Calu3 (cell line): ENCODE results near the gene SCYGR3. TPM values are rescaled to one million over a fixed set of nuclear protein-coding genes. Genes with fewer than 3 reads are reported as not detected.

Source experiments
- BruUV-seq: library from RNA; stranded (reverse); fragments of 400-500 nt; replicated peaks from 2 replicates; lab custom pipeline; 2021; lab: Mats Ljungman, UMichigan
- CTCF ChIA-PET: fragments of 300-600 bp; sonication (Branson Sonifier 250); formaldehyde crosslinking; loops from one replicate; lab custom pipeline; 2022; ENCODE audit warnings: antibody characterized with exemption; lab: Charles Lee
- DNase-seq: peaks from one replicate; pipeline ENCODE4 v3.0.0; 2022
- H3K27ac Mint-ChIP-seq: one replicate; pipeline ENCODE4 v1.8.0; 2022; ENCODE audit warnings: mixed read lengths; ENCODE audit not compliant: unreplicated experiment
- H3K27me3 Mint-ChIP-seq: one replicate; pipeline ENCODE4 v1.8.0; 2022; ENCODE audit warnings: mixed read lengths; ENCODE audit not compliant: unreplicated experiment
- H3K36me3 Mint-ChIP-seq: one replicate; pipeline ENCODE4 v1.8.0; 2022; ENCODE audit warnings: mild to moderate bottlenecking, moderate library complexity, mixed read lengths; ENCODE audit not compliant: insufficient read depth, unreplicated experiment
- H3K4me1 Mint-ChIP-seq: one replicate; pipeline ENCODE4 v1.8.0; 2022; ENCODE audit warnings: mild to moderate bottlenecking, low read depth, mixed read lengths; ENCODE audit not compliant: unreplicated experiment
- H3K4me3 Mint-ChIP-seq: one replicate; pipeline ENCODE4 v1.8.0; 2022; ENCODE audit warnings: mild to moderate bottlenecking, low read depth, moderate library complexity, mixed read lengths; ENCODE audit not compliant: unreplicated experiment
- H3K9me3 Mint-ChIP-seq: one replicate; pipeline ENCODE4 v1.8.0; 2022; ENCODE audit warnings: low read depth, mixed read lengths; ENCODE audit not compliant: unreplicated experiment
- intact Hi-C: fragments of 100-400 bp; cut with micrococcal nuclease; formaldehyde crosslinking; loops from one replicate; pipeline ENCODE4 v1.10.0; 2022; ENCODE audit not compliant: unreplicated experiment
- total RNA-seq: library from RNA; stranded (reverse); gene quantifications from 2 replicates; pipeline ENCODE4 v1.2.3, GENCODE V29; 2022
- TF ChIP-seq, protein P1 (sequence below): fragments of 200-600 bp; IDR thresholded peaks from one replicate; pipeline ENCODE4 v1.8.0; 2022; ENCODE audit warnings: antibody characterized with exemption; ENCODE audit not compliant: unreplicated experiment

SCYGR3 gene
- total RNA-seq, 1 experiment from 2014 or later = not detected

DNA sequence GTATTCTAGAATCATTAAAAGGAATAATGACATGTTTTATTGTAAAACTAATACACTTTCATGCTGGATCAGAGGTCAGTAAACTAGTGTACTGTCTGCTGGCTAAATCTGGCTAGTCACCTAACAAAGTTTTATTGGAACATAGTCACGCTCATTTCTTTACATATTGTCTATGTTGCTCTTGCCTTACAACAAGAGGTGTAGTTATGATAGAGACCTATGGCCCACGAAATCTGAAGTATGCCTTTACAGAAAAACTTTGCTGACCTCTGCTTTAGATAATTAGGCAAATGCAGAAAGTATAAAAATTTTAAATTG lies 45.8 kb downstream of the SCYGR3 start:
- no TSS peak for BruUV-seq
- intact Hi-C loops = no loop called here
- DNase-seq = no peak
- Mint-ChIP-seq H3K36me3 (peaks cover 16% of the 10 kb centered on the region), H3K9me3 (no peaks in the 10 kb centered on the region), H3K4me3 (no peak overlapping the region), H3K27ac (no peak overlapping the region), H3K27me3 (no peaks in the 10 kb centered on the region), H3K4me1 (no peaks in the 10 kb centered on the region)
- TF ChIP-seq, protein P1, sequence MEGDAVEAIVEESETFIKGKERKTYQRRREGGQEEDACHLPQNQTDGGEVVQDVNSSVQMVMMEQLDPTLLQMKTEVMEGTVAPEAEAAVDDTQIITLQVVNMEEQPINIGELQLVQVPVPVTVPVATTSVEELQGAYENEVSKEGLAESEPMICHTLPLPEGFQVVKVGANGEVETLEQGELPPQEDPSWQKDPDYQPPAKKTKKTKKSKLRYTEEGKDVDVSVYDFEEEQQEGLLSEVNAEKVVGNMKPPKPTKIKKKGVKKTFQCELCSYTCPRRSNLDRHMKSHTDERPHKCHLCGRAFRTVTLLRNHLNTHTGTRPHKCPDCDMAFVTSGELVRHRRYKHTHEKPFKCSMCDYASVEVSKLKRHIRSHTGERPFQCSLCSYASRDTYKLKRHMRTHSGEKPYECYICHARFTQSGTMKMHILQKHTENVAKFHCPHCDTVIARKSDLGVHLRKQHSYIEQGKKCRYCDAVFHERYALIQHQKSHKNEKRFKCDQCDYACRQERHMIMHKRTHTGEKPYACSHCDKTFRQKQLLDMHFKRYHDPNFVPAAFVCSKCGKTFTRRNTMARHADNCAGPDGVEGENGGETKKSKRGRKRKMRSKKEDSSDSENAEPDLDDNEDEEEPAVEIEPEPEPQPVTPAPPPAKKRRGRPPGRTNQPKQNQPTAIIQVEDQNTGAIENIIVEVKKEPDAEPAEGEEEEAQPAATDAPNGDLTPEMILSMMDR = no peak
- CTCF ChIA-PET = no interaction called here

DNA sequence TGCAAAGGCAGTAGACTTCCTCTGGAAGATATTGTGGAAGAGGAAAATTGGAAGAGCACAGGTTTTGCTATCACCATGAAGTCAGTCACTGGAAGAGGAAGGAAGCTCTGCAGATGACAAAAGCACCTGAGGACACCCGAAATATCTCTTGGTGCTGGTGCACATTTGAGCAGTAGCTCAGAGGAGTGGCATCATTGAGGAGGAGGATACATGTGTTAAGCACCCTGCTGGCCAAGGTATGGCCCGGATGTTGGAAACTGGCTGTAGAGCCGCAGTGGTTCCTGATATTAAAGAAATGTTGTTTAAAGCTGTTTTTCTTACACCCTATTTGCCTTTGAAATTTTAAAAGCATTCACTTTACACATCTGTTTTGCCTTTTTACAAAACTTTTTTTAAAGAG lies 48.6 kb downstream of the SCYGR3 start:
- BruUV-seq = no TSS peak
- no peak overlapping the region for H3K27ac Mint-ChIP-seq
- CTCF ChIA-PET = interaction anchor here (0.6 kb wide), 1 partner anchor 12 kb away, joined by 3 read pairs; no protein-coding TSS in a partner anchor

DNA sequence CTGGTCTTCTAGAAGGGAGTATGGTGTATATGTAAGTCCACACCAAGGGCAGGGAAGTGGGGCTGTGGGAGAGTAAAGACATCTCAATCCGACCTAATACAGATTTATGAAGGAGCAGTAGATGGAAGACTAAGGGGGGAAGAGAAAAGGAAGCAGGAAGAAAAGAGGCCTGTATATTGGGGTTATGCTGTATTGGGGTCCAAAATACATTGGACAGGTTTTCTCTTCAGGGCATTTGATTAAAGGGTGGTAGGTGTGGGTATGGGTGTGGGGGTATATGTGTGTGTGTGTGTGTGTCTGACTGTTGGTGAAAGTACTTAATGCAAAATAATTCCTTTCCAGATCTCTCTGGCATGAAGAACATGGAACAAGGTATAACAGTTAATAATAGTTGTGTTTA lies 49.6 kb downstream of the SCYGR3 start:
- H3K4me1 Mint-ChIP-seq = no peaks in the 10 kb centered on the region
- no peaks in the 10 kb centered on the region for H3K9me3 Mint-ChIP-seq
- H3K27ac Mint-ChIP-seq = no peak overlapping the region
- H3K36me3 Mint-ChIP-seq = no peaks in the 10 kb centered on the region
- no TSS peak for BruUV-seq
- CTCF ChIA-PET = no interaction called here
- DNase-seq = no peak
- TF ChIP-seq, protein P1 = no peak
- no peak overlapping the region for H3K4me3 Mint-ChIP-seq
- intact Hi-C loops = no loop called here
- no peaks in the 10 kb centered on the region for H3K27me3 Mint-ChIP-seq

More for the DNA sequence above, 48.6 kb downstream of the SCYGR3 start:
- no peak for DNase-seq
- no peaks in the 10 kb centered on the region for H3K27me3 Mint-ChIP-seq
- H3K9me3 Mint-ChIP-seq = no peaks in the 10 kb centered on the region
- no peak overlapping the region for H3K4me3 Mint-ChIP-seq
- H3K36me3 Mint-ChIP-seq = peaks cover 5% of the 10 kb centered on the region
- TF ChIP-seq, protein P1 = no peak
- H3K4me1 Mint-ChIP-seq = no peaks in the 10 kb centered on the region
- intact Hi-C loops = no loop called here

Other genes with a start within 250 kb of the SCYGR3 start
- gene TM4SF20, start 235.5 kb downstream of the SCYGR3 start, total RNA-seq = not detected in 2 replicates
- gene SCYGR1, start 226.9 kb downstream of the SCYGR3 start, total RNA-seq = not detected in 2 replicates
- 115 and 126 TPM in 2 replicates for gene AGFG1, start 142.7 kb downstream of the SCYGR3 start, total RNA-seq
- not detected in 2 replicates for gene SCYGR2, start 15.9 kb downstream of the SCYGR3 start, total RNA-seq
- 0.22 TPM in 1 of 2 replicates, not detected in the other for gene SCYGR4, start 2.7 kb upstream of the SCYGR3 start, total RNA-seq
- gene SCYGR5, start 52.0 kb upstream of the SCYGR3 start, total RNA-seq = not detected in 2 replicates
- 63.8 and 82.4 TPM in 2 replicates for gene SLC19A3, start 103.2 kb upstream of the SCYGR3 start, total RNA-seq
- not detected in 2 replicates for gene SCYGR6, start 109.9 kb upstream of the SCYGR3 start, total RNA-seq
- not detected in 2 replicates for gene SCYGR7, start 113.5 kb upstream of the SCYGR3 start, total RNA-seq
- gene SCYGR8, start 131.1 kb upstream of the SCYGR3 start, total RNA-seq = not detected in 2 replicates
- 25.4 and 39.9 TPM in 2 replicates for gene CCL20, start 199.0 kb upstream of the SCYGR3 start, total RNA-seq